ENCODE data around the gene PARPBP. TPM values are rescaled to one million over a fixed set of nuclear protein-coding genes. Genes with fewer than 3 reads are reported as not detected.

PARPBP gene
- polyA plus RNA-seq, 1 of the 3 experiments (the other 2 are of a cell fraction) = 3.1 TPM

- TF ChIP-seq USF2 (IDR thresholded peaks at IDR 0.05; ENCODE audit: borderline replicate concordance, low read depth, low read length) (no peak), RFX5 (IDR thresholded peaks at IDR 0.05; ENCODE audit: low read length) (no peak)
Observed at GRCh38 chr12:102204025-102204424, 84.0 kb downstream of the PARPBP start (continued).

- no peak overlapping the region for H3K9ac ChIP-seq
- H3K27me3 ChIP-seq (ENCODE audit: insufficient read depth) = no peaks in the 10 kb centered on the region
- H3K4me2 ChIP-seq = no peak overlapping the region
- no peaks in the 10 kb centered on the region for H4K20me1 ChIP-seq (ENCODE audit: insufficient read depth)
- ChIA-PET POLR2A (no interaction called here), CTCF (no interaction called here)
- H3K79me2 ChIP-seq (ENCODE audit: insufficient read depth) = no peaks in the 10 kb centered on the region
- 73% methylated on average over 5 of the region's 5 CpGs for WGBS (ENCODE audit: low lambda C conversion rate)
- no peaks in the 10 kb centered on the region for H3K9me2 ChIP-seq
- H3K36me3 ChIP-seq (replicated peaks in 1 of 2; ENCODE audit: control insufficient read depth in 1 of 2, insufficient read depth in 2 of 2, low read length in 1 of 2) = no peaks in the 10 kb centered on the region
- TF ChIP-seq ZBTB33 (IDR thresholded peaks at IDR 0.05; ENCODE audit: borderline replicate concordance, low read depth) (no peak), NRF1 (IDR thresholded peaks at IDR 0.05; ENCODE audit: low read depth, low read length) (no peak), EP300 (IDR thresholded peaks at IDR 0.05; ENCODE audit: borderline replicate concordance in 1 of 2, low read depth in 1 of 2, low read length in 1 of 2) (no peak), SMC3 (IDR thresholded peaks at IDR 0.05; ENCODE audit: low read depth, low read length) (no peak), MXI1 (IDR thresholded peaks at IDR 0.05; ENCODE audit: low read depth, low read length) (no peak), SIN3A (IDR thresholded peaks at IDR 0.05; ENCODE audit: borderline replicate concordance, low read depth, low read length) (no peak), USF2 (IDR thresholded peaks at IDR 0.05; ENCODE audit: borderline replicate concordance, low read depth, low read length) (no peak), RAD21 (IDR thresholded peaks at IDR 0.05; ENCODE audit: low read length) (no peak), EZH2phosphoT487 (IDR thresholded peaks at IDR 0.05; ENCODE audit: borderline replicate concordance, low read depth) (no peak), PBX3 (IDR thresholded peaks at IDR 0.05) (no peak)
- no peak overlapping the region for H3K27ac ChIP-seq (ENCODE audit: low read depth in 2 of 2, low read length in 1 of 2)
- peaks cover 0 to 4% of the 10 kb centered on the region in 2 experiments; a peak in 2 of 4 replicates for H3K4me1 ChIP-seq (ENCODE audit: control insufficient read depth in 1 of 2, insufficient read depth in 2 of 2, low read depth in 1 of 2, low read length in 1 of 2)
- DNase-seq = no peak
- no peaks in the 10 kb centered on the region for H3F3A ChIP-seq (replicated peaks; ENCODE audit: insufficient read depth)
- no peak overlapping the region for H2AFZ ChIP-seq (ENCODE audit: low read depth)
- no peaks in the 10 kb centered on the region for H3K9me3 ChIP-seq
- no peak overlapping the region for H3K4me3 ChIP-seq (ENCODE audit: low read depth in 2 of 2, low read length in 1 of 2)
Observed at GRCh38 chr12:102215992-102216691, 96.2 kb downstream of the PARPBP start.

All from SK-N-SH (cell line).